ENCODE results near the gene RRP1. TPM values are rescaled to one million over a fixed set of nuclear protein-coding genes. Genes with fewer than 3 reads are reported as not detected.

The RRP1 gene
- total RNA-seq, 4 donors from 2014 or later = 11.1 to 32.2 (median 12.9) TPM

DNA sequence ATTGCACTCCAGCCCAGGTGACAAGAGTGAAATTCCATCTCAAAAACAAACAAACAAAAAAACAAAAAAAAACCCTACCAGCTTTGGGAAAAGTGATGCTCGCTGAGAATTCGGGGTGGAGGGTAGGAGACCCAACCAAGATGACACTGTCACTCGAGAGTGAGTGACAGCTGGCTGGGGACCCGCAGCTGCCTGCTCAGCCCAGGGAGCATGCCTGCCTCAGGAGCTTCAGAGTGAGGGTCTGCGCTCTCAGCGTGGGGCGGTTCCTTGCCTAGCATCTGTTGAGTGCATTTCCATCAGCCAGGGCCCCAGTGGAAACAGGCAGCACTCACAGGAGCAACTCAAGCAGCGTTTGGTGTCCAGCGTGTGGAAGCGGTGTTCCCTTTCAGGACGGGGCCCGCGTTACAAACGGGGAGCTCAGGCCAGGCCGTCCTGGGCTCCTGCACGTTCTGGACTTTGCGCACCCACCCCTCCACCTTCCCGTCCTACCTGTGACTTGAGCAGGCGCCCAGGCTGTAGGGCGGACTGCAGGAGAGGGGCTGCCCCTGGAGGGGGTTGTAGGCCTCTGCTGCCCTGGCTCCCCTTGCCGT, 19.2 kb upstream of the RRP1 start:
- TF ChIP-seq POLR2A (IDR thresholded peaks at IDR 0.05) = no peak
- TF ChIP-seq, protein P1, sequence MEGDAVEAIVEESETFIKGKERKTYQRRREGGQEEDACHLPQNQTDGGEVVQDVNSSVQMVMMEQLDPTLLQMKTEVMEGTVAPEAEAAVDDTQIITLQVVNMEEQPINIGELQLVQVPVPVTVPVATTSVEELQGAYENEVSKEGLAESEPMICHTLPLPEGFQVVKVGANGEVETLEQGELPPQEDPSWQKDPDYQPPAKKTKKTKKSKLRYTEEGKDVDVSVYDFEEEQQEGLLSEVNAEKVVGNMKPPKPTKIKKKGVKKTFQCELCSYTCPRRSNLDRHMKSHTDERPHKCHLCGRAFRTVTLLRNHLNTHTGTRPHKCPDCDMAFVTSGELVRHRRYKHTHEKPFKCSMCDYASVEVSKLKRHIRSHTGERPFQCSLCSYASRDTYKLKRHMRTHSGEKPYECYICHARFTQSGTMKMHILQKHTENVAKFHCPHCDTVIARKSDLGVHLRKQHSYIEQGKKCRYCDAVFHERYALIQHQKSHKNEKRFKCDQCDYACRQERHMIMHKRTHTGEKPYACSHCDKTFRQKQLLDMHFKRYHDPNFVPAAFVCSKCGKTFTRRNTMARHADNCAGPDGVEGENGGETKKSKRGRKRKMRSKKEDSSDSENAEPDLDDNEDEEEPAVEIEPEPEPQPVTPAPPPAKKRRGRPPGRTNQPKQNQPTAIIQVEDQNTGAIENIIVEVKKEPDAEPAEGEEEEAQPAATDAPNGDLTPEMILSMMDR (IDR thresholded peaks at IDR 0.05) = no peak
- no peak for DNase-seq
- Histone ChIP-seq H3K36me3 (peaks cover 0 to 18% (median 0%) of the 10 kb centered on the region in 3 donors), H3K9me3 (no peaks in the 10 kb centered on the region), H3K27me3 (no peaks in the 10 kb centered on the region), H3K4me3 (no peak overlapping the region), H3K27ac (no peak overlapping the region), H3K4me1 (peaks cover 2 to 35% (median 3%) of the 10 kb centered on the region in 4 donors)

DNA sequence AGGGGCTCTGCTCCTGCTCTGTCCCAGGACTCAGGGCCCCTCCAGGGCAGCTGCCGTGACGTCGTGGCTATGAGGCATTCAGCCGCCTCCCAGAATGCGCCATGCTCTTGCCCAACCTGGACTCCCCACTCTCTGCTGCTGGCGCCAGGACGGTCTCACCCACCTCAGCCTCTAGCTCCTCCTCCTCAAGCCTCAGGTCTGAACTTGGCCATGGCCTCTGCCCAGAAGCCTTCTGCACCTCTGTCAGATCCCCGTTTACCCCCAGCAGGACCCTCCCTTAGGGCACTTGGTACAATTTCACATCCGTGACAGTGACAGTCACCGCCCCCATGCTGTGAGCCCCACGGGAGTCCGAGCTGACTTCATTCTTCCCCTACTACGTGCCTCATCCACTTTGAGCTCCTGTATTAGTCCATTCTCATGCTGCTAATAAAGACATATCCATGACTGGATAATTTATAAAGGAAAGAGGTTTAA, 18.1 kb upstream of the RRP1 start:
- Histone ChIP-seq H3K4me3 (no peak overlapping the region), H3K36me3 (peaks cover 0 to 18% (median 0%) of the 10 kb centered on the region in 3 donors), H3K9me3 (no peaks in the 10 kb centered on the region), H3K27ac (no peak overlapping the region), H3K4me1 (peaks cover 3 to 39% (median 4%) of the 10 kb centered on the region in 4 donors), H3K27me3 (no peaks in the 10 kb centered on the region)
- no peak for DNase-seq
- no peak for TF ChIP-seq POLR2A (IDR thresholded peaks at IDR 0.05)
- TF ChIP-seq, protein P1 (IDR thresholded peaks at IDR 0.05) = no peak

DNA sequence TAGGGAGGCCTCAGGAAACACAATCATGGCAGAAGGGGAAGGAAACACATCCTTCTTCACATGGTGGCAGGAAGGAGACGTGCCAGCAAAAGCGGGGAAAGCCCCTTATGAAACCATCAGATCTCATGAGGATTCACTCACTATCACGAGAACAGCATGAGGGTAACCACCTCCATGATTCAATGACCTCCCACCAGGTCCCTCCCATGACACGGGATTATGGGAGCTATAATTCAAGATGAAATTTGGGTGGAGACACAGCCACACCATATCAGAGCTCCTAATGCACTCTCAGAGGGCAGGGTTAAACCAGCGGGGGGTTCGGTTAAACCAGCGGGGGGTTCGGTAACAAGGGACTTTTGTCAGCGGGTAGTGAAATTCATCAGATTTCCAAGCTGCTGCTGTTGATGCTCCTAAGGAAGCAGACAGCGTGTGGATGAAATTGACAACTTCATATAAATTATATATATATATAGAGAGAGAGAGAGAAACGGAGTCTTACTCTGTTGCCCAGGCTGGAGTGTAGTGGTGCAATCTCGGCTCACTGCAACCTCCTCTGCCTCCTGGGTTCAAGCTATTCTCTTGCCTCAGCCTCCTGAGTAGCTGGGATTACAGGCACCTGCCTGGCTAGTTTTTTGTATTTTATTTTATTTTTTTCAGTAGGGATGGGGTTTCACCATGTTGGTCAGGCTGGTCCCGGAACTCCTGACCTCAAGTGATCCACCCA, 17.5 kb upstream of the RRP1 start:
- DNase-seq = no peak
- peaks cover 0 to 18% (median 0%) of the 10 kb centered on the region in 3 donors for H3K36me3 ChIP-seq
- peaks cover 3 to 33% (median 4%) of the 10 kb centered on the region in 4 donors for H3K4me1 ChIP-seq
- no peaks in the 10 kb centered on the region for H3K27me3 ChIP-seq
- no peak for TF ChIP-seq POLR2A (IDR thresholded peaks at IDR 0.05)
- TF ChIP-seq, protein P1 (IDR thresholded peaks at IDR 0.05) = no peak
- no peak overlapping the region for H3K4me3 ChIP-seq
- H3K9me3 ChIP-seq = no peaks in the 10 kb centered on the region
- H3K27ac ChIP-seq = no peak overlapping the region

DNA sequence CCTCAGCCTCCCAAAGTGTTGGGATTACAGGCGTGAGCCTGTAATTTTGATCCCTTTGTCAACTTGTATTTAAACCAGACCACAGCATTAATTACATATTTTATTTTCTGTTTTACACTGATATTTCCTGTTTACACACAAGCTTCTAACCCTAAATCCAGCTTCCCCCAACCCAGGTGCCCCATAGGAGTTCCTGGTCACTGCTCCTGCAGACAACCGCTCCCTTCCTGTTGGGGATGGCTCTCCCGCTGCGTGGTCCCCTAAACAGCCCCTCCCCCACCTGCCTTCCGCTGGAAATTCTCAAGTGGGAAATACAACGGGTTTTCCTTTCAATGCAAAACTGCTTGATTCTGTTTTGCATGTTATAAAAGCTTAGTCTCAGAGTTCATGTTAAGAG, 17.0 kb upstream of the RRP1 start:
- TF ChIP-seq, protein P1 (IDR thresholded peaks at IDR 0.05) = no peak
- no peak for TF ChIP-seq POLR2A (IDR thresholded peaks at IDR 0.05)
- DNase-seq = no peak
- Histone ChIP-seq H3K36me3 (peaks cover 0 to 18% (median 0%) of the 10 kb centered on the region in 3 donors), H3K27ac (no peak overlapping the region), H3K9me3 (no peaks in the 10 kb centered on the region), H3K27me3 (no peaks in the 10 kb centered on the region), H3K4me3 (no peak overlapping the region), H3K4me1 (peaks cover 3 to 27% (median 4%) of the 10 kb centered on the region in 4 donors)

DNA sequence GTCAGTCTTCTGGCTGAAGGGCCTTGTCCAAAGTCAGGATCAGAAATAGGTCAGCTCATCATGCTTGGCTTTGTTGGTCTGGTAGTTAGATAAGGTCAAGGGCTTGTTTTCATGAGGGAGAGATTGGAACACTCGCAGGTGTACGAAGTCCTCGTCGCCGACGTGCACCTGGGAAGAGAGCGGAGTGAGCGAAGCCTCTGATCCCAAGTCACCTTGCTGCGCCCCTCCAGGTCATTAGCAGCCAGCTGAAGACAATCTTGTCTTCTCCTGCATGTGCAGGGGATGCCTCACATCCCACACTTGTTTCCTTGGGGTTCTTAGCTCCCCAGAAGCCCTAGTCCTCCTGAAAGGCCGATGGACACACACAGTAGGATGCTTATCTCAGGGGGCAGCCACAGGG, 15.2 kb upstream of the RRP1 start:
- TF ChIP-seq, protein P1 (IDR thresholded peaks at IDR 0.05) = no peak
- no peak for TF ChIP-seq POLR2A (IDR thresholded peaks at IDR 0.05)
- no peak overlapping the region for H3K27ac ChIP-seq
- H3K4me1 ChIP-seq = peaks cover 0 to 15% (median 4%) of the 10 kb centered on the region in 4 donors
- no peak overlapping the region for H3K4me3 ChIP-seq
- no peaks in the 10 kb centered on the region for H3K9me3 ChIP-seq
- H3K27me3 ChIP-seq = no peaks in the 10 kb centered on the region
- peaks cover 0 to 18% (median 0%) of the 10 kb centered on the region in 3 donors for H3K36me3 ChIP-seq
- DNase-seq = no peak

All from Peyer's patch (tissue), 4 donors.